Loucy (cell line): ENCODE measurements around the gene CAV2.

Experiments used
- EZH2phosphoT487 ChIP-seq: fragments of 200-600 bp; IDR thresholded peaks from 2 replicates; pipeline ENCODE4 v1.6.1; 2018; ENCODE audit warnings: antibody characterized with exemption, mild to moderate bottlenecking, moderate library complexity, borderline replicate concordance
- TF ChIP-seq, protein P1 (sequence below): fragments of 200-600 bp; sonication (generic); conservative IDR thresholded peaks from 2 replicates; pipeline ENCODE4 v1.5.1; 2014; ENCODE audit warnings: mild to moderate bottlenecking, antibody characterized with exemption, low read length

DNA sequence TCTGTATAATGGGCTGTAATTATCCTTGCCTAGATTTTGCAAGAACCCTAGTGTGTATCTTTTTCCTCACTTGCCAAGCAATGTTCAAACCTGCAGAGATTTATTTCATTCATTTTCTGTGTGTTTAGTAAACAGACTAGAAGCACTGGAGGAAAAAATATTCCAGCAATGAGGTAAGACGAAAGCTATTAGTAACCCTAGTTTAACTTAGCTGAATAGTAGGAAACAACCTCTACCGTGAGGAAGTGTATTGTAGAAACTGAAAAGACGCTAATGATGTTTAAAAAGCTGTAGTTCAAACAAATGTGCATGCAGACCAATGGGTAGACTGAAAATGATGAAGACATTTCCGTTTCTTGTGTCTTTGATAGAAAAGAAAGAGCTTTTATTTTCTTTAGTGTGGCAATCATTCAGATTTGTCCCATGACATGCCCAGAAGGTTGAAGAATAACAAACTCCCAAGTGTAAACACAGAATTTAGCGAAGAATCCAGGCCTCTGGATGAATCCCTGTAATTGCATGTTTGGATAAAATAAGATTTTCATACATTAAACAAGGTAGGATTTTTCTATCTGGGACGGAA, 46.0 kb downstream of the CAV2 start:
- TF ChIP-seq, protein P1, sequence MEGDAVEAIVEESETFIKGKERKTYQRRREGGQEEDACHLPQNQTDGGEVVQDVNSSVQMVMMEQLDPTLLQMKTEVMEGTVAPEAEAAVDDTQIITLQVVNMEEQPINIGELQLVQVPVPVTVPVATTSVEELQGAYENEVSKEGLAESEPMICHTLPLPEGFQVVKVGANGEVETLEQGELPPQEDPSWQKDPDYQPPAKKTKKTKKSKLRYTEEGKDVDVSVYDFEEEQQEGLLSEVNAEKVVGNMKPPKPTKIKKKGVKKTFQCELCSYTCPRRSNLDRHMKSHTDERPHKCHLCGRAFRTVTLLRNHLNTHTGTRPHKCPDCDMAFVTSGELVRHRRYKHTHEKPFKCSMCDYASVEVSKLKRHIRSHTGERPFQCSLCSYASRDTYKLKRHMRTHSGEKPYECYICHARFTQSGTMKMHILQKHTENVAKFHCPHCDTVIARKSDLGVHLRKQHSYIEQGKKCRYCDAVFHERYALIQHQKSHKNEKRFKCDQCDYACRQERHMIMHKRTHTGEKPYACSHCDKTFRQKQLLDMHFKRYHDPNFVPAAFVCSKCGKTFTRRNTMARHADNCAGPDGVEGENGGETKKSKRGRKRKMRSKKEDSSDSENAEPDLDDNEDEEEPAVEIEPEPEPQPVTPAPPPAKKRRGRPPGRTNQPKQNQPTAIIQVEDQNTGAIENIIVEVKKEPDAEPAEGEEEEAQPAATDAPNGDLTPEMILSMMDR = no peak
- TF ChIP-seq EZH2phosphoT487 = no peak
